Kidney capillary endothelial cell (primary cell): ENCODE data around the gene DMWD.
"Not testable (repeated sequence)": the region's sequence is repeated elsewhere in the genome, so short reads cannot be mapped to it uniquely, and the experiment has no call there.

Source experiments
- DNase-seq: peaks from one replicate; pipeline ENCODE4 v3.0.0-alpha.2; 2018; ENCODE audit warnings: low spot score

Gene DMWD

DNA sequence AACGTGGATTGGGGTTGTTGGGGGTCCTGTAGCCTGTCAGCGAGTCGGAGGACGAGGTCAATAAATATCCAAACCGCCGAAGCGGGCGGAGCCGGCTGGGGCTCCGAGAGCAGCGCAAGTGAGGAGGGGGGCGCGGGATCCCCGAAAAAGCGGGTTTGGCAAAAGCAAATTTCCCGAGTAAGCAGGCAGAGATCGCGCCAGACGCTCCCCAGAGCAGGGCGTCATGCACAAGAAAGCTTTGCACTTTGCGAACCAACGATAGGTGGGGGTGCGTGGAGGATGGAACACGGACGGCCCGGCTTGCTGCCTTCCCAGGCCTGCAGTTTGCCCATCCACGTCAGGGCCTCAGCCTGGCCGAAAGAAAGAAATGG, 22.8 kb downstream of the DMWD start:
- no peak for DNase-seq

DNA sequence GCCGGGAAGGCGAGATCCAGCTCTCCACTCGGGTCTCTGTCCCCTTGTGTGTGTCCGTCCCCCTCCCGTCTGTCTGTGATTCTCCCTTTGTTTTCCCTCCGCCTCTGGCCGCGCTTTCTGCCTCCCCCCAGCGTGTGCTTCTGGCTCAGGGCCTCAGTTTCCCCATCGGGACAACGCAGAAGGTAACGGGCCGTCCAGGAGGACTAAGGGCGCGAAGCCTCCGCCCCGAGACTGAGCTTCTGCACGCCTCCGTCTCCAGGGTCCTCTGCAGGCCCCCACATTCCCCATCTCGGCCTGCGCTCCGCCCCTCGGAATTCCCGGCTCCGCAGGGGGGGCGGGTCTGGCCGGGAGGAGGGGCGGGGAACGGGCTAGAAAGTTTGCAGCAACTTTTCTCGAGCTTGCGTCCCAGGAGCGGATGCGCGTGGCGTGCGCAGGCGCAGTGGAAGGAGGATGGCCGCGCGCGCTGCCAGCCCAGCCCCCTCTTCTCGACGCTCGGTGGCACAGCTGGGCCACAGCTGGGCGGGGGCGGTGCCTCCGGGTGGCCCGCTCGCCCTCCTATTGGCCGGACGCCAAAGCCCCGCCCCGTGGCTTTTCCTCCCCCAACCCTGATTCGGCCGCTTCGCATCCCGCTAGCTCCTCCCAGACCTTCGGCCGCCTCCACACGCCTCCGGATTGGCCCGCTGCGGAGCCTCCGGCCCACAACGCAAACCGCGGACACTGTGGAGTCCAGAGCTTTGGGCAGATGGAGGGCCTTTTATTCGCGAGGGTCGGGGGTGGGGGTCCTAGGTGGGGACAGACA, 23.5 kb downstream of the DMWD start, which contains the start of gene SIX5:
TSS of gene SIX5 (minus strand) at position 269 of the 799 bp plus-strand sequence. CDS start 408 bp downstream, outside the sequence.
- DNase-seq = peak; percentile 98

DNA sequence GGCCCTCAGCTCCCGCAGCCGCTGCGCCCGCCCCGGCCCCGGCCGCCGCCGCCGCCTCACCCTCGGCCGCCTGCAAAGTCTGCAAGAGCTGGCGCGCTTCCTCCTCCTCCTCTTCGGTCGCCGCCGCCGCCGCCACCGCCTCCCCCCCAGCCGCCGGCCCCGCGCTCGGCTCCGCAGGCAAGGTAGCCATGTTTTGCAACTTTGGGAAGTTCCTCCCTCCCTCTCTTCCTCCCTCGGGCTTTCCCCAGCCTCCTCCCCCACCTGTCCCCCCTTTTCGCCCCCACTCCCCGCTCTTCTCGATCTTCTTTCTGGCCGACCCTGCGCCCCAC, 24.0 kb downstream of the DMWD start:
- DNase-seq = peak; percentile 29

DNA sequence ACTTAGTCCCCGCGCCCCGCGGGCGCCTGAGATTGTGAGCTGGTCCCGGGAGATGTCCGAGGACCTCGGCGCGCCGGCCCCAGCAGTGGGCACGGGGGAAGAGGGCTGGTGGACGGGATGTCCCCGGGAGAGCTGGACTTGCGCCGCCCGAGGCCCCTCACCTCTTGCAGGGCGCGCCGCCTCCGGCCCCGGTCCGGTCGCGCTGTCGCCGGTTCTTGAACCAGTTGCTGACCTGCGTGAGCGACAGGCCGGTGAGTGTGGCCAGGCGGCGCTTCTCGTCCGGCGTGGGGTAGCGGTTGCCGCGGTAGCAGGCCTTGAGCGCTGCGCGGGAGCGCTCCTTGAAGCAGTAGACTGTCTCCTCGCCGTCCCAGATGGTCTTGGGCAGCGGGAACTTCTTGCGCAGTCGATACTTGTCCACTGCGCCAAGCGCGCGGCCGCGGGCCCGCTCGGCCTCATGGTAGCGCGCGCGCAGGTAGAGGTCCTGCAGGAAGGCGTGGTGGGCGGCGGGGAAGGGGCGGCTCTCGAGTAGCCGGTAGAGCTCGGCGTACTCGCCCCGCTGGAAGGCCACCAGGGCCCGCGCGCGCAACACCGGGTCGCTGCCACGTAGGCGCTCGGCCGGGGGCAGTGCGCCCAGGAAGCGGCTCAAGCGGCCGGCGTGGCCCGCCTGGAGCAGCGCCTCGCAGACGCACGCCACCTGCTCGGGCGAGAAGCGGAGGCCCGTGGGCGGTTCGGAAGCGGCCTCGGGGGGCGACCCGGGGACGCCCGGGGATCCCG, 24.6 kb downstream of the DMWD start:
- DNase-seq = peak; percentile 38

GRCh38 chr19:45767410-45767880, 25.2 kb downstream of the DMWD start:
- DNase-seq = peak; percentile 30

DNA sequence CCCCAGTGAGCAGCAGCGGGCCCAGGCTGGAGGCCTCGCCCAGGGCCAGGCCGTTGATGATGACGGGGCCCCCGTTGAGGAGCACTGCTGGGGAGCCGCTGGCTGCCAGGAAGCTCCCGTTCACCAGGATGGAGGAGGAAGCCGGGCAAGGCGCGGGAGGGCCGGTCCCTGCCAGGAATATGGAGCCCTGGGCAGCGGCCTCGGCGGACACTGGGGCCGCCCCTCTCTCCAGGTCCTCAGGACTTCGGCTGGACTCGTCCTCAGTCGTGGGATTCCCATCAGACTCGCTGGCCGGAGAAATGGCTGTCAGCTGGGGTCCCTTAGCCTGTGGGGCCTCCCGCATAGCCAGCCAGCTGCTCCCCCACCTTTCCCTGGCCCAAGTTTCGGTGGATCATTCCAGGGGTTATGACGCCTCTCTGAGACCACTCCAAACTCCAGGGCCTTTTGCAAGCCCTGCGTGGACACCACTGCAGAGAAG, 25.7 kb downstream of the DMWD start:
- DNase-seq = peak; percentile 42

DNA sequence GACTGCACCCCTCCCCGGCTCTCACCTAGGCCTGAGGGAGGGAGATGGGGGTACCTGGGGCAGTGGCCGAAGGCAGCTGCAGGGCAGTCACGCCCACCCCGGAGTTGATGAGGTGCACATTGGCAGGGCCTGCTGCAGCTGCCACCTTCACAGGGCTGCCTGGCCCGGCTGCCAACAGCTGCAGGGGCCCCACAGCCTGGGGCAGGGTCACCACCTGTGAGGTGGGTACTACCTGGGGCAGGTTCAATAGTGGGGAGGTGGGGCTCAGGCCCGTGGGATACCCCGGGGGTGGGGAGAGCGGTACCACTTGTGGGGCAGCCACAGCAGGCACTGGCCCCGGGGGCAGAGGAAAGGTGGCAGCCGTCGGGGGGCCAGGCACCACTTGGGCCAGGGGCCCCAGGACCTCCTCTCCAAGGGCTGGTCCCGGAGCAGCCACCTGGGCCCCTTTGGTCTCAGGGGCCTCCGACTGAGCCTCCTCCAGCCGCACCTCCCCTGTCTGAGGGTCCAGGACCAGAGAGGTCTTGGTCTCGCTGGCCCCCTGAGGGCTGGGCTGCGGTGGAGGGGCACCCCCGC, 26.3 kb downstream of the DMWD start:
- no peak for DNase-seq

DNA sequence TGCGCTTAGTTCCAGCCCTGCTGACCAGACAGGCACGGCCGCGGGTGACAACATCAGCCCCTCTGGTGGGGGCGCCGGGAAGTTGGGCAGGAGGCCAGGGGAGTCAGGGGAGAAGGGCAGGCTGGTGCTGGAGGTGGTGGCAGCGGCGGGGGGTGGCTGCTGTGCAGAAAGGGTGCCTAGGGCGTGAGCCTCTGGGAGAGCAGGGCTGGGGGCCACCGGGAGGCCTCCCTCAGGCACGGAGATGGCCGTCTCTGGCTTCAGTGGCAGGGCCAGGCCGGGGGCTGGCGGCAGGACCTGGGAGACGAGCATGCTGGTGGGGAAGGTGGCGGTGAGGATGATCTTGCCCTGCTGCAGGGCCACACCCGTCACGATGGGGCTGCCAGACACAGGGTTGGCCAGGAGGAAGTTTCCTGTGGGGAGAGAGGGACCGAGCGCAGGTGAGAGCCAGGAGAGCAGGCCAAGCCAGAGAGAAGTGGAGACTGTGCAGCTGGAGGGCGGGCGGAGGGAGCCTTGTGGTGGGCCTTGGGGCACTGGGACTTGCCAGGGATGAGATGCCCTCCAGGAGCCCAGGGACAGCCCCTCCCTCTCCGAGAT, 26.8 kb downstream of the DMWD start:
- no peak for DNase-seq

DNA sequence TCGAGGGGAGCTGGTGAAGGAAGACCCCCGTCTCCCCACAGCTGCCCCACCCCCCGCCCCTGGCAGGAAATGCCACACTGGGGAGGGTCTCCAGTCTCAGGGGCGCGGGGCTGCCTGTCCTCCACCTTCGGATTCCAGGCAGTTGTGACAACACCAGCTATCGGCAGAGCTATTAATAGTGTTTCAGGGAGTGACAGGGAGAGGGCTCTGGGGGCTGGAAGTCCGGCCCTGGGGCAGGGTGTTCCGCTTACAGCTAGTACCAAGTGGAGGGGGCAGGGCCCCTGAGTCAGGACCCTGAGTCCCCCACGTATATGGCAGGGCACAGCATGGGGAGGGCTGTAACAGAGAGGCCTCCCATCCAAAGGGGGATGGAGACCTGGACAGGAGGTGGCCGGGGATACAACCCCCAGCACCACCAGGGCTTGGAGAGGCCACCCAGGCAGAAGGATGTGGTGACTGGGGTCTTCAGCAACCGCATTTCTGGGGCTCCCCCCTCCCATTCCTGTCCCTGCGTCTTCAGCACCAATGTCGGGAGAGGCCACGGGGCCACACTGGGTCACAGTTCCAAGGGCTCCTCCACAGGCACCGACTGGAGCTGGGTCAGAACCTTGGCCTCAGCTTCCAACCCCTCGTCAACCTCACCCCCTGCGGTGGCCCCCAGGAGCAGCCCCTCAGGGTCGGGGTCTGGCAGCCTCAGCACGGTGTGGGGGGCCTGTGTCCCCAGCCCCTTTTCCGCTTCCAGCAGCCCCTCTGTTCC, 27.5 kb downstream of the DMWD start:
- DNase-seq = no peak

DNA sequence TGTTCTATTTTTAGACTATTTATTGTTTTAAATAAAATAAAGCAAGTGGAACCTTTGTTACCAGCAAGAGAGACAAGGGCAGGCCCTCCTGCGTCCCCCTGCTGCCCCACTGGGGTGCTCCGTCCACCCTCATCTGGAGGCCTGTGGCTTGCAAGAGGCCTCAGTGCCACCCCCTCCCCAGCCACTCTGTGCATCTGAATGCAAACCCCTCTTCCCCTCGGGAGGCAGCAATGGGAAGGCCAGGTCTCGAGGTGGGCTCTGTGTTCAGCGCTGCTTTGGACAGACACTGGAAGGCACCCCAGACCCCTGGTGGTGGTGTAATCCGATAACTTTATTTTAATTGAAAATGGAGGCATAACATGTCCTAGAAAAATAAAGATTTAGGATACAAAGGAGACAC, 28.2 kb downstream of the DMWD start:
- DNase-seq = no peak

DNA sequence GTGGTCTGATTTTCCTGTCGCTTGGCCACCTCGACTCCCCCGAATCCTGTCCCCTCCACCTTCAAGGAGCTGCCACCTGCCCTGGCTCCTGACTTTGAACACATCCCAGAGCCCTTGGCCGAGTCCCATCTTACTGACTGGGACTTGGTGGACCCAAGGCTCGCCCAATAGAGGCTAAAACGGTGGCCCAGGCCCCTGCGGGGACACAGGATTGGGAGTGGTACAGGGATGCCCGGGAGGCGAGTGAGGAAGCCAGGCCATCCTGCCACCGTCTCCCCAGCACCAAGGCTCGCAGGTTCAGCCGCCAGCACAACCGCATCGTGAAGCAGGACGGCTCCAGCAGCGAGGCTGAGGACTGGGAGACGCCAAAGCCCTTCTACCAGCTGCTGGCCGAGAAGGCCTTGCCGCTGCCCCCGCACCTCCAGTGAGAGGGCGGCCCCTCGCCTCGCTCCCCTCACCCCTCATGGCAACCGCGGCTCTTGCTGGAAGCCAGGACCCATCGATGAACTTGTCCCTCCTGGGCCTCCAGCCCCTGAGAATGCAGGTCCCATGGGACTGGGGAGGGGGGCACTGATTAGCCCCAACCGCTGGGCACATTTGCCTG, 28.9 kb downstream of the DMWD start:
- no peak for DNase-seq

- no peak for DNase-seq
Observed at GRCh38 chr19:45762870-45763631, 29.6 kb downstream of the DMWD start.

- no peak for DNase-seq
Observed at GRCh38 chr19:45761714-45762113, 30.9 kb downstream of the DMWD start.

GRCh38 chr19:45758921-45759320, 33.7 kb downstream of the DMWD start:
- no peak for DNase-seq

- no peak for DNase-seq
Observed at GRCh38 chr19:45757695-45758094, 35.0 kb downstream of the DMWD start.

DNA sequence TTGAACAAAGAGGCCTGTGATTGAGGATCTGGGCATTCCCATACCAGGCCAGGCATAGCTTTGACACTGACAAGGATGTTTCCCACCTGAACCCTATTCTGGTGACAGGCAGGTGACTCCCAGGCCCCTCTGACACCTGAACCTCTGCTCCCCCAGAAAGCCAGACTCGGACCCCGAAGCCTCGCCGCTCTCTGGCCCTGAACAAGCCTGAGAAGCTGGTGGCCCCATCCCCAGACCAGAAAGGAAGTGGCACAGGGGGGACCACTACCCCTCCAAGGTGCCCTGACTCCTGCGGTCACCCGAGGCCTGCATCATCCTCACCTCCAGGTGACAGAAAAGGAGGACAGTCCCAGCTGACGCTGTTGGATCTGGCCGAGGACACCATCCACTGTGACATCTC, 38.3 kb downstream of the DMWD start:
- no peak for DNase-seq

DNA sequence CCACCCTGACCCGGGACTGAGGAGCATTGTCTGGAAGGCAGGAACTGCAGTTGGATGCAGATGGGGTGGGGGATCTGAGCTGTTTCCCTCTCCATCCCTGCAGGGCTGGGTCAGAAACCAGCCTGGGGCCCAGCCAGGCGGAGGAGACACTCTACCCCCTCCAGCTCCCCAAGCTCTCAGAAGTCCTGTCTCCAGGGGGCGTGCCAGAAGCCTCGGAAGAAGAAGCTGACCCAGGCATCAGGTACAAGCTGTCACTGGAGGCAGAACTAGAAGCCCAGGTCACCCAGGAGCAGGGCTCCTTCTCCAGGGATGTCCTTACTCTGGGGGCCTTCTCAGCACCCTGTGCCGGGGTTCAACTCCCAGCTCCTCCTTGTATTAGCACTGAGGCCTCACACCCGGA, 39.1 kb downstream of the DMWD start:
- DNase-seq = no peak

DNA sequence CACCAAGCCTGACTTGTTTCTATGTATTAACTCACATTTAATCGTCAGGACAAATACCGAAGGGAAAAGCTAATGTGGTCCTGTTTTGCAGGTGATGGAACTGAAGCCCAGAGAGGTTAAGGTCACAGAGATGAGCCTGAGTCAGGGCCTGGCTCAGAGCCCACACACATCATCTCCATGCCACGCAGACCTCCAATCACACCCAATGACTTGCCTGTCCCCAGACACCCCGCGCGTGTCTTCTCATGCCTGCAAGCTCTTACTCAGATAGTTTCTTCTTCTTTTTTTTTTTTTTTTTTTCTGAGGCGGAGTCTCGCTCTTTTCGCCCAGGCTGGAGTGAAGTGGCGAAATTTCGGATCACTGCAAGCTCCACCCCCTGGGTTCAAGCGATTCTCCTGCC, 40.0 kb downstream of the DMWD start:
- DNase-seq = no peak

- not testable (repeated sequence) for DNase-seq
Observed at GRCh38 chr19:45751483-45751882, 41.2 kb downstream of the DMWD start.

DNA sequence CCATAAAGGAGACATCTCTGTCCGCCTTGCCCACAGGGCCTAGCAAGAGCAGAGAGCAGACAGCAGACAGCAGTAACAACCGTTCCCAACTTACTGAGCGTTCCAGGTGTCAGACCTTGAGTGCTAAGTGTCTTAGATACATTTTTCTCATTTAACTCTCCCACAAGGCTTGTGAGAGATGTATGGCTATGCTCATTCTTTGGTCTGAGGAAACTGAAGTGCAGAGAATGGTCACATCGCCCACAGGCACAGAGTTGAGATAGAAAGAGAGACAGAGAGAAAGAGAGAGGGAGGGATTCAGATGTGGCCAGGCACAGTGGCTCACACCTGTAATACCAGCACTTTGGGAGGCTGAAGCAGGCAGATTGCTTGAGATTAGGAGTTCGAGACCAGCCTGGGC, 45.1 kb downstream of the DMWD start:
- DNase-seq = no peak

DNA sequence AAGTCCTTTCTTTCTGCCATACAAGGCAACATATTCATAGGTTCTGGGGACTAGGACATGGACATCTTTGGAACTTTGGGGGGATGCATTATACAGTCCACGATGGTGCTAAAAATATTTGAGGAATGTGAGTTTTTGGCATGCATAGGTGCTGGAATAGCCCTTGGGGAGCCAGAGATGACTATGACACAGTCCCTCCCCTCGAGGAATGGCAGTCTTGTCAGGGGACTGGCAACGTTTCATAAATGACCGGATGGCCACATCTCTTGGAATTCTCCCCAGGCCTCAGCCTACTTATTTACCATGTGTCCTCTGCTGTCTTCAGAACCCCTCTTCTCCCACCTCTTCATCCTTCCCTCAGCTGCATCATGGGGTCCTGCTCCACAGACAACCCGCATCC, 45.8 kb downstream of the DMWD start:
- no peak for DNase-seq
